ENCODE measurements around the gene SMU1.
"Not testable (repeated sequence)": the region's sequence is repeated elsewhere in the genome, so short reads cannot be mapped to it uniquely, and the experiment has no call there.

The SMU1 gene

DNA sequence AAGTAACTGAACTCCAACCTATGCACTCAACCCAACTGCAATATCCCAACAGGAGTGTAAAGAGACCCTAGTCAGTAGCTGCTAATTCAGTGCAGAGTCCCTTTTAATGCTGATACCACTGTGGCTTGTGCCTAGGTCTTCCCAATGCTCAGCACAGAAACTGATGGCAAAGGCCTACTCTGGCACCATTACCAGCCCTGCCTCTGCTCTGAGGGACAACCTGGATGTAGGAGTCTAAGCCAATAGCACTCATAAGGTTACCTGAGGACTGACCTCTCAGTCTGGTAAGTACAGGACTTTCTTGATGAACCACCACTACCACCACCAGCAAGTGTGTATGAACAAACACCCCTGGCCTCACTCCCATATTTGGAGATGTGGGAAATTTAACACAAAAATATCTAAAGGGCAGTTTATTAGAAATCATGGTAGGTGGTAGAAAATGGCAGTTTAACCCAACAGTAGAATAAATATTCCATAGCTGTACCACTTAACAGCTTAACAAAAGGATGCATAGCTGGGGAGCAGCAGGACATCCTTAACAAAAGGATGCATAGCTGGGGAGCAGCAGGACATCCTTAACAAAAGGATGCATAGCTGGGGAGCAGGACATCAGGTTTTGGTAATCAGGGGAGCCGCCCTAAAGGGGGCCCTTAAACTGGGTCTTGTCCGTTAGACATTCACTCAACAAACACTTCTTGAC lies 62.4 kb downstream of the SMU1 start:
- Histone ChIP-seq H3K27ac (ENCODE audit: low read depth, low read length, severe bottlenecking) (no peak overlapping the region), H3K36me3 (ENCODE audit: control insufficient read depth, insufficient read depth, low read length) (peaks cover 8% of the 10 kb centered on the region), H3K4me1 (ENCODE audit: control insufficient read depth, insufficient read depth, low read length, poor library complexity, severe bottlenecking) (no peaks in the 10 kb centered on the region), H3K4me3 (ENCODE audit: extremely low read depth, insufficient read depth, low read length, poor library complexity, severe bottlenecking) (no peak overlapping the region), H3K9me3 (ENCODE audit: control insufficient read depth, low read length) (no peaks in the 10 kb centered on the region)
- WGBS, 2 experiments (ENCODE audit: insufficient coverage in 2 of 2), result no CpG with 5 or more reads among the region's 2 CpGs

DNA sequence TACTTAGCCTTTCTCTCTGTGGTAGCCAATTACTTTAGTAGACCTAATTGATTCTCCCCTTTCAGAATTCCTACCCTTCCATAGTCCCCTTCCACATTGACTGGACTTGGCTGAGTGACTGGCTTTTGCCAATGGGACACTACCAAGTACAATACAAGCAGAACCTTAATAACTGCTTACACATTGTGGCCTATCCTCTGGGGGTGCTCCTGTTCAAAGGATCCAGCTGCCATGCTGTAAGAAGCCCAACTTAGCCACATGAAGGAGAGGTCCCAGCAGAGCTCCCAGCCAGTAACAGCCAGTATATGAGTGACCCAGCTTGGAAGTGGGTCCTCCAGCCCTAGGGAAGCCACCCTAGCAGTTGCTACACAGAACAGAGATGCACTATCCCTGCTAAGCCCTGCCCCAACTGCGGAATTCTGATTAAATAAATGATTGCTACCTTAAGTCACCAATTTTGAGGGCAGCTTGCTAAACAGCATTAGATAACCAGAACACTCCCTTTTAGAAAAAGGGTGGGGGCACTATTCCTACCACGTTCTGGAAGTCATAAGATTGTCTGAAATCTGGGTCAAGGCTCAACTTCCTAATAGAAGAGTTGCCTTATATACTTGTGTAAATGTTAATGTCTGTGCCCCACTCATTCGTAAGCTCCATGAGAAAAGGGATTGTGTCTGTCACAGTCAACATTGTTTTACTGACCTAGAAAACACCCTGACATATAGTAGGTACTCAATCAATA lies 64.0 kb downstream of the SMU1 start:
- Histone ChIP-seq H3K36me3 (ENCODE audit: control insufficient read depth, insufficient read depth, low read length) (peaks cover 7% of the 10 kb centered on the region), H3K4me3 (ENCODE audit: extremely low read depth, insufficient read depth, low read length, poor library complexity, severe bottlenecking) (no peak overlapping the region), H3K27ac (ENCODE audit: low read depth, low read length, severe bottlenecking) (no peak overlapping the region), H3K4me1 (ENCODE audit: control insufficient read depth, insufficient read depth, low read length, poor library complexity, severe bottlenecking) (no peaks in the 10 kb centered on the region), H3K9me3 (ENCODE audit: control insufficient read depth, low read length) (no peaks in the 10 kb centered on the region)
- 100% methylated on average over 1 of the region's 3 CpGs for WGBS, 2 experiments (ENCODE audit: insufficient coverage in 2 of 2)

DNA sequence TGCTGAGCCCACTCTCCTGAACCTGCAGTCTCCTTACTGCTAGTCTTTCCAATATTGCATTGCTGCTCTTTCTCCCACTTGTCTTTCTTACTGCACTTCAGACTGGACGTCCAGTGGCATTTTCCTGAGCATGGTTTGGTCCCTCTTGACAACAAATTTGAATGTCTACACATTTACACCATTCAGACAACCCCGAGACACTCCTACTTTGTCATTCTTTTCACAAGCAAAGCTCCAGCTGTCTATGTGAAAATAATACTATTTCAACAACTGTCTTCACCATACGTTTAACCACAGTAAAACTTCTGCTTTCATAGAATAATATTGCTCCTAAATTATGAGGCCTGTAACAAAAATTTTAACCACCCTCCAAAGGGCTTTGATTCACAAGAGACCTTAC lies 64.6 kb downstream of the SMU1 start:
- no peak overlapping the region for H3K4me3 ChIP-seq (ENCODE audit: extremely low read depth, insufficient read depth, low read length, poor library complexity, severe bottlenecking)
- peaks cover 4% of the 10 kb centered on the region for H3K36me3 ChIP-seq (ENCODE audit: control insufficient read depth, insufficient read depth, low read length)
- WGBS, 2 experiments (ENCODE audit: insufficient coverage in 2 of 2), result 82 to 89% methylated on average over 2 to 3 of the region's 3 CpGs
- no peak overlapping the region for H3K27ac ChIP-seq (ENCODE audit: low read depth, low read length, severe bottlenecking)
- no peaks in the 10 kb centered on the region for H3K4me1 ChIP-seq (ENCODE audit: control insufficient read depth, insufficient read depth, low read length, poor library complexity, severe bottlenecking)
- no peaks in the 10 kb centered on the region for H3K9me3 ChIP-seq (ENCODE audit: control insufficient read depth, low read length)

GRCh38 chr9:33007755-33008154 lies 68.7 kb downstream of the SMU1 start:
- no peak overlapping the region for H3K4me3 ChIP-seq (ENCODE audit: extremely low read depth, insufficient read depth, low read length, poor library complexity, severe bottlenecking)
- no peaks in the 10 kb centered on the region for H3K9me3 ChIP-seq (ENCODE audit: control insufficient read depth, low read length)
- no peaks in the 10 kb centered on the region for H3K4me1 ChIP-seq (ENCODE audit: control insufficient read depth, insufficient read depth, low read length, poor library complexity, severe bottlenecking)
- H3K36me3 ChIP-seq (ENCODE audit: control insufficient read depth, insufficient read depth, low read length), result peaks cover 4% of the 10 kb centered on the region
- H3K27ac ChIP-seq (ENCODE audit: low read depth, low read length, severe bottlenecking), result no peak overlapping the region
- 81 to 86% methylated on average over 1 to 2 of the region's 4 CpGs for WGBS, 2 experiments (ENCODE audit: insufficient coverage in 2 of 2)

DNA sequence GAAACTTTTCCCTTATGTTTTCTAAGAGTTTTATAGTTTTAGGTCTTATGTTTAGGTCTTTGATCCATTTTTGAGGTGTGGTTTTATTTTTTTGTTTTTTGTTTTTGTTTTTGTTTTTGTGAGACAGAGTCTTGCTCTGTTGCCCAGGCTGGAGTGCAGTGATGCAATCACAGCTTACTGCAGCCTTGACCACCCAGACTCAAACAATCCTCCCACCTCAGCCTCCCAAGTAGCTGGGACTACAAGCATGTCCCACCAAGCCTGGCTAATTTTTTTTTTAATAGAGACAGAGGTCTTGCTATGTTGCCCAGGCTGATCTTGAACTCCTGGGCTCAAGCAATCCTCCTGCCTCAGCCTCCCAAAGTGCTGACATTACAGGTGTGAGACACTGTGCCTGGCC lies 71.1 kb downstream of the SMU1 start:
- H3K9me3 ChIP-seq (ENCODE audit: control insufficient read depth, low read length); H3K27ac ChIP-seq (ENCODE audit: low read depth, low read length, severe bottlenecking); H3K4me3 ChIP-seq (ENCODE audit: extremely low read depth, insufficient read depth, low read length, poor library complexity, severe bottlenecking); H3K36me3 ChIP-seq (ENCODE audit: control insufficient read depth, insufficient read depth, low read length); H3K4me1 ChIP-seq (ENCODE audit: control insufficient read depth, insufficient read depth, low read length, poor library complexity, severe bottlenecking): not testable (repeated sequence)

DNA sequence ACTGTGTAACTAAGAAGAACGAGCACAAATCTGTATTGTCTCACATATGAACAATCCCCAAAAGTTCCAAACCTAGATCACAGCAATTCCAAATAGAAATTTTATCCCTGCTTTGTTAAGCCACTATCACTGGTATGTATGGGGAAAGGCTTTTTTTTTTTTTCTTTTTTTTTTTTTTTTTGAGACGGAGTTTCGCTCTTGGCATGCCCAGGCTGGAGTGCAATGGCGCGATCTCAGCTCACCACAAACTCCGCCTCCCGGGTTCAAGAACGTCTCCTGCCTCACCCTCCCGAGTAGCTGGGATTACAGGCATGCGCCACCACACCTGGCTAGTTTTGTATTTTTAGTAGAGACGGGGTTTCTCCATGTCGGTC lies 75.8 kb downstream of the SMU1 start:
- H3K27ac ChIP-seq (ENCODE audit: low read depth, low read length, severe bottlenecking), result peak overlapping the region; percentile 94
- not testable (repeated sequence) for H3K4me1 ChIP-seq (ENCODE audit: control insufficient read depth, insufficient read depth, low read length, poor library complexity, severe bottlenecking); H3K9me3 ChIP-seq (ENCODE audit: control insufficient read depth, low read length)
- no CpG with 5 or more reads among the region's 12 CpGs for WGBS, 2 experiments (ENCODE audit: insufficient coverage in 2 of 2)
- peaks cover 16% of the 10 kb centered on the region for H3K36me3 ChIP-seq (ENCODE audit: control insufficient read depth, insufficient read depth, low read length)
- peak overlapping the region; percentile 97 for H3K4me3 ChIP-seq (ENCODE audit: extremely low read depth, insufficient read depth, low read length, poor library complexity, severe bottlenecking)

DNA sequence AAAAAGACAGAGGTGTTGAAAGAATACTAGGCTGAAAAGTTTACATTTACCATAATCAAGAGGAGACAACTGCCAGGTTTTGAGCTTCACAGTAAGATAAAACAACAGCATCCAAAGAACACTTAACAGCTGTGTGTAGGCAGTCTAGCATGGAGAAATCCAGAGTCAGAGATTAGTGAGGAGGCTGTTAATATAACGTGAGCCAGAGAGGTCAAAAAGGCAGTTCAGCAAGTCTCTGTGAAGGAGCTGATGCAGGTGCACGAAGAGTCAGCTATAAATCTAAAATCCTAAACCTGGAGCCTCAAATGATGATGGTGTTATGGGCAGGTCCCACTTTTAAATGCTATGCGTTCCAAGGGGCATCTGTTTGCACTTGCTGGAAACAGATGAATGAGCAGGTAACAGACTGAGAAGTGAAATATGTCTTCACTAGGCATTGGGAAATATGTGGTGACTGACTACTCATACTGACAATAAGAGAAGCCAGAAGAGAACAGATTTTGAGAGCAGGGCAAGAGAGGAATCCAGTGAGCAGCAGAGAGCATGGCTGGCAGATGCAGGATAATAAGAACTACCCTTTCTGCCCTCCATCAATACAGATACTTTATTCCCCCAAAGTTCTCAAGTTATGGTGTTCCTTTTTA lies 83.8 kb downstream of the SMU1 start:
- WGBS, 2 experiments (ENCODE audit: insufficient coverage in 2 of 2), result 100% methylated on average over 3 of the region's 3 CpGs
- H3K4me3 ChIP-seq (ENCODE audit: extremely low read depth, insufficient read depth, low read length, poor library complexity, severe bottlenecking), result no peak overlapping the region
- H3K36me3 ChIP-seq (ENCODE audit: control insufficient read depth, insufficient read depth, low read length), result peaks cover 65% of the 10 kb centered on the region
- no peaks in the 10 kb centered on the region for H3K4me1 ChIP-seq (ENCODE audit: control insufficient read depth, insufficient read depth, low read length, poor library complexity, severe bottlenecking)
- H3K9me3 ChIP-seq (ENCODE audit: control insufficient read depth, low read length), result no peaks in the 10 kb centered on the region
- H3K27ac ChIP-seq (ENCODE audit: low read depth, low read length, severe bottlenecking), result no peak overlapping the region

DNA sequence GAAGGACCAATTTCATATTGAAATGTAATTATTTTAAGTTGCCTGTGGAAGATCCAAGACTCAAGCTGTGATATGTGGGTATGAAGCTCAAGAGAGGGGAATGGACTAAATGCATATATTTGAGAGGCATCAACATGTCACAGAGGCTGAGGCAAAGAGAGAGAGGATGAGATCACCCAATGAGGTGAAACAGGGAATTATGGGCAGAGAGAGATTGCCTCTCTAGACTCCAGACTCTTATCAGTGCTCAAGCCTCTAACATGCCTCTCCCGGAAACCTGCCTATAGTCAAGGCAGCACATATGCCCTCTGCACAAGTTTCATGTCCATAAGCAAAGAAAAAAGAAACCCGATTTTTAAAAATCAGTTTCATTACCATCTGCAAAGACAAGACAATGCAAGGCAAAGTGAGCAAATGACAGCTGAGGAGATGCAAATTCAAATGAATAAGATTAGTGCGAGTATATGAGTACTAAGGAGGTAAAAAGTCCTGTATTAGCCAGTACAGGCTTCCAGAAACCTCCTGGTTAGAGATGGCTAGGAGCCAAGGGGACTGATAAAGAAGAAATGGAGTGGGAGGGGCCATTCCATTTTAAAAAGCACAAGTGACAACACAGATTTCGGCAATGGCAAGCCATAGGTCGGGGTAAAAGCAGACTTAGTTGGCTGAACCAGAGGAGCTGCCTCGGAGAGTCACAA lies 84.4 kb downstream of the SMU1 start:
- 75 to 100% methylated on average over 2 to 3 of the region's 6 CpGs for WGBS, 2 experiments (ENCODE audit: insufficient coverage in 2 of 2)
- Histone ChIP-seq H3K4me3 (ENCODE audit: extremely low read depth, insufficient read depth, low read length, poor library complexity, severe bottlenecking) (no peak overlapping the region), H3K4me1 (ENCODE audit: control insufficient read depth, insufficient read depth, low read length, poor library complexity, severe bottlenecking) (no peaks in the 10 kb centered on the region), H3K9me3 (ENCODE audit: control insufficient read depth, low read length) (no peaks in the 10 kb centered on the region), H3K27ac (ENCODE audit: low read depth, low read length, severe bottlenecking) (no peak overlapping the region), H3K36me3 (ENCODE audit: control insufficient read depth, insufficient read depth, low read length) (peaks cover 68% of the 10 kb centered on the region)
